ENCODE results near the gene NRXN3.

Gene NRXN3

DNA sequence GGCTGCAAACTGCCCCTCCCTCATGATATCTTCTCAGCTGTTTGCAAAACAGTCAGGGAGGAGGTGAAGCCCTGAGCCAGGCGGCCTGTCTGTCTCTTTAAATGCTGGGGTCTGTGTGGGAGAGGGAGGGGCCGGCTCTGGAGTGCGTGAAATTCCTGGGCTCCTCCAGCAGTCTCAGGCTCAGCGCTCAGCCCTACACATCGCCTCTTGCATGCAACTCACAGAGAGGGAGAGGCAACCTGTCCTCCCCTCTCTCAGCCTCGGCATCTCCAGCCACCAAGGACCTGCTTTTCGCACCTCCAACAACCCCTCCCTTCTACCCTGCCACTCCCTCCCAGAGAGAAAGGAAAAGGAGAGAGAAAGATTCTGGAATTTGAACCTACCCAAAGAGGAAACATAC is at the start of gene NRXN3:
Gene NRXN3, plus strand, starts transcription at position 171 of the 400 bp plus-strand sequence. CDS start 72,721 bp downstream, outside the sequence.
- intact Hi-C loops (cut with DNase I) = no loop called here
- DNase-seq = peak; percentile 43 to 92 (median 73)

- intact Hi-C loops (cut with DNase I) = no loop called here
These were observed 47.7 kb upstream of the NRXN3 start for GRCh38 chr14:78122436-78122835.

GRCh38 chr14:78123650-78124253 is 46.4 kb upstream of the NRXN3 start:
- intact Hi-C loops (cut with DNase I) = no loop called here
- no peak for DNase-seq

More at GRCh38 chr14:78122436-78122835, 47.7 kb upstream of the NRXN3 start:
- no peak for DNase-seq

- intact Hi-C loops (cut with DNase I) = no loop called here
These were observed 42.2 kb upstream of the NRXN3 start for GRCh38 chr14:78127961-78128360.

DNA sequence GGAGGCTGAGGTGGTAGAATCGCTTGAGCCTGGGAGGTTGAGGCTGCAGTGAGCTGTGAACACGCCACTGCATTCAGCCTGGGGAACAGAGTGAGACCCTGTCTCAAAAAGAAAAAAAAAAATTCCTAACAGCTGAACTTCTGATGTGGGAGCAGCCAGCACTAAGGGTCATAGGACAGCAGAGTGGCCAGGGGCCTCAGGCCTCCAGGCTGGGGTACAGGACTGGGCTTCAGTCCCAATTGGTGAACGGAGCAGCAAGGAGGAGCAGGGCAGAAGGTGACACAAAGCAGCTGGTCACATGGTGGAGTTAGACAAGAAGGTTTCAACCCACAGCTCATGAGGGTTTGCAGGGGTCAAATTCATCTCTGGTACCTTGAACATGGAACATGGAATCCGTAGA is 40.8 kb upstream of the NRXN3 start:
- intact Hi-C loops (cut with DNase I) = no loop called here
- DNase-seq = no peak

More at GRCh38 chr14:78127961-78128360, 42.2 kb upstream of the NRXN3 start:
- DNase-seq = no peak

GRCh38 chr14:78130356-78130755 is 39.8 kb upstream of the NRXN3 start:
- intact Hi-C loops (cut with DNase I) = no loop called here
- DNase-seq = no peak

DNA sequence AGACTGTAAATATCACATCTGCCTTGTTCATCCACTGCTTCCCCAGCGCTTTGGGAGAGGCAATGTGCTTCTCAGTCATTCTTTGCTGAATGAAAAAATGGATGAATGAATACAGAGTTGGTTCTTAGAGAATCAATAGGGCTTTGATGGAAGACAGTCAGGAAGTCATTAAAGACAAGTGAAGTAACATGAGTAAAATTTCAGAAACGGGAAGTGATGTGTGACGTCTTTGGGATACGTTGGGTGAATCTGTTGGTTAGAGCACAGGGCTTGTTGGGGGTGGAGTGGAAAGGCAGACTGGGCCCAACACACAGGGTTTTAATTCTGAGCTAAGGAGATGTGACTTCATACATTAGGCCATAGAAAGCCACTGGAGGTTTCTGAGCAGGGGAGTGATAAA is 39.0 kb upstream of the NRXN3 start:
- intact Hi-C loops (cut with DNase I) = no loop called here
- no peak for DNase-seq

GRCh38 chr14:78131616-78132015 is 38.6 kb upstream of the NRXN3 start:
- peak in 35 of 42 donors; percentile 8 to 80 (median 40) for DNase-seq
- intact Hi-C loops (cut with DNase I) = no loop called here

DNA sequence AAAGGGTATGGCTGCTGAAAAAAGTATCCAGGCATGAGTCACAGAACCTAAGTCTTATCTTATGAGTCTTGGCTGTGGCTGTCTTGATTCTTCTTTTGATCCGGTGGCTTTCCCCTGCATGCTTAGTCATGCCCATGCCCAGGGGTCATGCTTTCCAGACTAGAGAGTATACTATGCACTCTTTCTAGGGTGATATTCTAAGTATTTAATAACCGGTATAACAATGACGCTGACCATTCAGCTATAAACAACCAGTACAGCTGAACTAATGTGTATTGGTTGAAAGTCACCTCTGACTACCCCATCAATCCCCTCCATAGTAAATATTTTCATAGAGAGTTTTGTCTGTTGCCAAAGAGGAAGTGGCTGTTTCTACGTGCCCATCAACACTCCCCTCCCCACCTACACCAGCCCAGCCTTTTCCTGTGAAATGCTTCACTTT is 34.7 kb upstream of the NRXN3 start:
- intact Hi-C loops (cut with DNase I) = no loop called here
- no peak for DNase-seq

- intact Hi-C loops (cut with DNase I) = no loop called here
These were observed 33.5 kb upstream of the NRXN3 start for GRCh38 chr14:78136695-78137094.

DNA sequence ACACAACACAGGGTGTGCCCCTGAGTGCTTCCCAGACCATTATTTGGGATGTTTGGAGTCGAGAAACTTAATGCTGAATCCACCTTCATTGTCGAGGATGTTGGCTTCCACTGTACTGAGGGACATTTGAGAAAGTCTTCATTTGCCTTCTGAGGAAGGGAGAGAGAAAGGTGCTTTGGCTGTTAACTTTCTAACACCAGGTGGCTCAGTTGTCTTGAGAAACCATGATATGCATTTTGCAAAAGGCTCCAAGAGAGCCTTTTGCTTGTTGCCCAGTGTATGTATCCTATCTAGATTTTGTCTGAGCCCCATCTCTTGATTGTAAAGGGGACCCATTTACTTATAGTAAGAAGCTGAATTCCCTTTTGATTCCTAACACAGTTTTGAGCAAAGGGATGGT is 28.6 kb upstream of the NRXN3 start:
- intact Hi-C loops (cut with DNase I) = no loop called here
- no peak for DNase-seq

More at GRCh38 chr14:78136695-78137094, 33.5 kb upstream of the NRXN3 start:
- DNase-seq = no peak

GRCh38 chr14:78142998-78143397 is 27.2 kb upstream of the NRXN3 start:
- intact Hi-C loops (cut with DNase I) = no loop called here

GRCh38 chr14:78143489-78144145 is 26.6 kb upstream of the NRXN3 start:
- intact Hi-C loops (cut with DNase I) = no loop called here
- DNase-seq = no peak

More at GRCh38 chr14:78142998-78143397, 27.2 kb upstream of the NRXN3 start:
- no peak for DNase-seq

GRCh38 chr14:78152201-78153063 is 17.7 kb upstream of the NRXN3 start:
- intact Hi-C loops (cut with DNase I) = loop anchor here (10.0 kb wide), 1 partner anchor 288 kb away; no protein-coding TSS in a partner anchor

DNA sequence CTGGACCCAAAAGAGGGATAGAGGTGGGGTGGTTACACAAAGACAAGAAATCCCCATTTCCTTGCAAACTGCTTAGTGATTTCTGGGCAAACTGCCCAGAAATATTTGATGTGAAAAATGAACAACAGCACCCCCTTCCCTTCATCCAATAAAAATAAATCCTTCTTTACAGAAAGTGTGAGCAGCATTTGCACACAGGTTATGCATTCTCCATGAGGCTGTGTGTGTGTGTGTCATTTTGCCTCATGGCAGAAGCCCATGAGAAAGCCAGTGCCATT is 17.2 kb upstream of the NRXN3 start:
- DNase-seq = peak in 2 of 42 donors; percentile 17 to 30

More at GRCh38 chr14:78152201-78153063, 17.7 kb upstream of the NRXN3 start:
- DNase-seq = no peak

DNA sequence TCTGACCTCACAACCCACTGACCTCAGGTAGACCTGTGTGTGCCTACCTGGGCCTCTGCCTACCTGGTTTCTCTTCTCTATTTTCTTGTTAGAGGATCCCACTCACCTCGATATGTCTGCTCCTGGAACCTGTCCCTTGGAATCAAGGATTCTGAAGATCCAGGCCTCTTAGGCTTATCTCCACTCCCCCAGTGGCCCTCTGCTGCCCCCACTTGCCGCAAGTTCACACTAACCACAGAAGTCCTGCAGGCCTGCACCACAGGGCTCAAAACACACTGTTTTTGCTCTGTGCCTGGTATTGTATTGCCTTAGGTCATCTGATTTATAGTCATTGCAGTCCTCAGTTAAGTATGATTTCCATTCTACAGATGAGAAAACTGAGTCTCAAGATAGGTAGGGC is 15.3 kb upstream of the NRXN3 start:
- peak in 14 of 42 donors; percentile 18 to 59 (median 40) for DNase-seq
- intact Hi-C loops (cut with DNase I) = loop anchor here (10.0 kb wide), 1 partner anchor 290 kb away; no protein-coding TSS in a partner anchor

More for the DNA sequence above, 17.2 kb upstream of the NRXN3 start:
- intact Hi-C loops (cut with DNase I) = loop anchor here (10.0 kb wide), 1 partner anchor 288 kb away; no protein-coding TSS in a partner anchor

DNA sequence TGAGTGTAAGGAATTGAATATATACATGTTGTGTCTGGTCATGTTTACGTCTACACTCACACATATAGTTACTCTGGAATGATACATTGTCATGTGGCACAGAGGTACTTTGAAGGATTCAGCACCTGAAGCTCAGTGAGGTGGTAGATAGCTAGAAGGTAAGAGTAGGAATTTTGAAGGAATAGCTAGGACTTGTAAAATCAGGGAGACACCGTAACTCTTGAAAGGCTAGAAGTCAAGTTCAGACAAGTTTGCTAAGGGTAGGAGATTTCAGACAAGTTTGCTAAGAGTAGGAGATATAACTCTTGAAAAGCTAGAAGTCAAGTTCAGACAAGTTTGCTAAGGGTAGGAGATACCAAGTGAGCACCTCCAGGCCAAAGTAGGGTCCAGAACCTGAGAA is 14.0 kb upstream of the NRXN3 start:
- intact Hi-C loops (cut with DNase I) = loop anchor here (10.0 kb wide), 1 partner anchor 291 kb away; no protein-coding TSS in a partner anchor
- DNase-seq = no peak

DNA sequence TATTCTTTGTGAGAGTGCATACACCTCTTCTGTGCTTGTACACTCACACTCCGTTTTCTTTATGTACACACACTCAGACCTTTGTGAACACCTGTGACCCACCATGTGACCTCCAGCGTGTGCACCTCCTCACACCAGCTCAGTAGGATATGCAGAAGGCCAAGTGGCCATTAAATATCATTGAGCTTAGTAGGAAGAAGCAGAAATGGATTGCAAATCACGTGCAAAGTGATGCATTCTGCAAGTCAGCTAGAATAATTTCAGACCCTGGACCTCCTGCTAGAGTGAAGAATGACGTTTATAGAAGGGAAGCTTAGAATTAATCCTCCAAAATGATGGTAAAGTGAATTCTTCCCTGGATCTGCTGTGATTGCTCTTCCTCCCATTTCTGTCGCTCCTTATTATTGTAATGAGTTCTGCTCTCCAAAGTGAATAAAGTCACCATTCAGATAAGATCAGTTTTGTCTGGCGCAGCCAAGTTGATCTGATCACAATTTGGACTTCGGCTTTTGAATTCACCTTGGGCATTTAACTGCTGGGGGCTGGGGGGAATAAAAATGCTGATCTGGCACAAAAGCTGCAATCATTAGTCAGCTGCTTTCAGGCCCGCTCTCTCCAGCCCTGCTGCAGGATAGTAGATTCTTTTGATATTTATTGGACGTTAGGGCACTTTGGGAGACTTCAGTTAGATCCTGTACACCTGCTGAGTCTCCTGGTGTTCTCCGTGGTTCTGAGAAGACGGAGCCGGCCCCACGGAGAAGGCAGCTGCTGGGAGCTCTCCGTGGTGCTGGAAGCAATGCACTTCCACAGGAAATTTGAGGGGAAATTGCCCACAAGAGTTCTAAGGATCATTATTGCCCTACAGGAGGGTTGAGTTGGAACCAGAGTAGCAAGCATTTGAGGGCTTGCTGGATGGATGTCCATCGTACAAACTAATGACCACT is 12.4 kb upstream of the NRXN3 start:
- peak in 5 of 42 donors; percentile 23 to 65 (median 36) for DNase-seq
- intact Hi-C loops (cut with DNase I) = loop anchor here (10.0 kb wide), 1 partner anchor 293 kb away; no protein-coding TSS in a partner anchor

All from head of caudate nucleus (tissue), 42 donors.